Stimulated activated memory B cell treated with anti-CD40 and anti-IgM and Interleukin-4, amounts not matched to agents 10 μg/mL and 1 μg/mL and 100 μg/mL, for 72 hours (primary cell): ENCODE data around the gene PRC1.

Experiments
- ATAC-seq: fragments of 150-1000 bp; cut with Tn5 transposase; 2 replicates; pipeline ENCODE4 v1.10.0; 2021
- H3K27ac Mint-ChIP-seq: one replicate; pipeline ENCODE4 v1.8.0; 2022; ENCODE audit warnings: mild to moderate bottlenecking, mixed read lengths
- H3K27me3 Mint-ChIP-seq: one replicate; pipeline ENCODE4 v1.8.0; 2022; ENCODE audit warnings: mixed read lengths
- H3K36me3 Mint-ChIP-seq: one replicate; pipeline ENCODE4 v1.8.0; 2022; ENCODE audit warnings: mixed read lengths
- H3K4me1 Mint-ChIP-seq: one replicate; pipeline ENCODE4 v1.8.0; 2022; ENCODE audit warnings: mixed read lengths
- H3K4me3 Mint-ChIP-seq: one replicate; pipeline ENCODE4 v1.8.0; 2022; ENCODE audit warnings: mild to moderate bottlenecking, moderate library complexity, mixed read lengths
- H3K9me3 Mint-ChIP-seq: one replicate; pipeline ENCODE4 v1.8.0; 2022; ENCODE audit warnings: mixed read lengths

Gene PRC1

DNA sequence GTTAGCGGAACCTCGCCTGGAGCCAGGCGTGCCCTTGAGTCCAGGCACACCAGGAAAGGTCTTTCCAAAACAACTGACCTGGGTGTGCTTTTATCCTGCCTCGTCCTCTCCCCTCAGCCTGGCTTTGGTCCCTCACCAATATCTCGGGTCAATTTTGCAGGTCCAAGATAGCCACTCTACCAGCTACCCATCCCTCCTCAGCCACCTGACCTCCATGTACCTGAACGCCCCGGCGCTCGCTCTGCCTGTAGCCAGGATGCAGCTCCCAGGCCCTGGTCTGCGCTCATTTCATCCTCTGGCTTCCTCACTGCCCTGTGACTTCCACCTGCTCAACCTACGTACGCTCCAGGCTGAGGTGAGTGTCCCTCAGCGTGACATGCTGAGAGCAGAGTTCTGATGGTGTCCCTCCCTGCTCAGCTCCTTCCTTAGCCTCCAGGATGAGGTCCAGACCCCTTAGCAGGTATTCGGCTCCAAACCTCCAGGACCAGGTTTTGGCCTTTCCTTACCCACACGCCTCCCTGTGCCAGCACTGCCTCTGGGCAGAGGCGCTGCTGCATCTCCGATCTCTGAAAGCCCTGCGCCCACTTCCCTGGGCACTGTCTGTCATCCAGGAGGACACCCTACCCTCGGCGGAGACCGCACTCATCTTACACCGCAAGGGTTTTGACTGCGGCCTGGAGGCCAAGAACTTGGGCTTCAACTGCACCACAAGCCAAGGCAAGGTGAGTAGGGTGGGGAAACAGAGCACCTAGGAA lies 76.1 kb downstream of the PRC1 start:
- no peak for ATAC-seq
- no peak overlapping the region for H3K4me3 Mint-ChIP-seq
- no peak overlapping the region for H3K27ac Mint-ChIP-seq
- H3K9me3 Mint-ChIP-seq, result no peaks in the 10 kb centered on the region
- peaks cover 82% of the 10 kb centered on the region for H3K36me3 Mint-ChIP-seq
- peaks cover 8% of the 10 kb centered on the region for H3K4me1 Mint-ChIP-seq
- H3K27me3 Mint-ChIP-seq, result no peaks in the 10 kb centered on the region

GRCh38 chr15:90917569-90917968 lies 76.8 kb downstream of the PRC1 start:
- Mint-ChIP-seq H3K9me3 (no peaks in the 10 kb centered on the region), H3K36me3 (peaks cover 89% of the 10 kb centered on the region), H3K4me3 (no peak overlapping the region), H3K27ac (no peak overlapping the region), H3K27me3 (no peaks in the 10 kb centered on the region), H3K4me1 (peaks cover 8% of the 10 kb centered on the region)
- no peak for ATAC-seq

GRCh38 chr15:90916461-90916860 lies 77.9 kb downstream of the PRC1 start:
- Mint-ChIP-seq H3K4me3 (no peak overlapping the region), H3K36me3 (peaks cover 90% of the 10 kb centered on the region), H3K4me1 (peaks cover 8% of the 10 kb centered on the region), H3K27me3 (no peaks in the 10 kb centered on the region), H3K9me3 (no peaks in the 10 kb centered on the region), H3K27ac (no peak overlapping the region)
- no peak for ATAC-seq
